HPDE6-E6E7 (cell line): Measurements from ENCODE around the gene AFAP1.

Experiments used
- DNase-seq: peaks from one replicate; pipeline ENCODE4 v3.0.0; 2011; ENCODE audit warnings: missing footprints; ENCODE audit errors: extremely low spot score

AFAP1 gene

GRCh38 chr4:7841894-7842293 is 97.8 kb downstream of the AFAP1 start:
- no peak for DNase-seq

- DNase-seq: no peak
Observed at GRCh38 chr4:7841071-7841470, 98.6 kb downstream of the AFAP1 start.

- no peak for DNase-seq
Observed at GRCh38 chr4:7839856-7840255, 99.8 kb downstream of the AFAP1 start.

GRCh38 chr4:7838136-7838782 is 101.4 kb downstream of the AFAP1 start:
- DNase-seq: no peak

- DNase-seq: no peak
Observed at GRCh38 chr4:7837597-7838135, 102.0 kb downstream of the AFAP1 start.

- DNase-seq: no peak
Observed at GRCh38 chr4:7831858-7832730, 107.6 kb downstream of the AFAP1 start.

GRCh38 chr4:7831330-7831729 is 108.3 kb downstream of the AFAP1 start:
- no peak for DNase-seq

- DNase-seq: no peak
Observed at GRCh38 chr4:7830747-7831146, 108.9 kb downstream of the AFAP1 start.

GRCh38 chr4:7829652-7830580 is 109.7 kb downstream of the AFAP1 start:
- DNase-seq: no peak

GRCh38 chr4:7828793-7829301 is 110.8 kb downstream of the AFAP1 start:
- DNase-seq: no peak

GRCh38 chr4:7828011-7828720 is 111.5 kb downstream of the AFAP1 start:
- DNase-seq: peak; percentile 75

- DNase-seq: no peak
Observed at GRCh38 chr4:7827566-7827965, 112.1 kb downstream of the AFAP1 start.

GRCh38 chr4:7826909-7827306 is 112.8 kb downstream of the AFAP1 start:
- DNase-seq: no peak

- DNase-seq: no peak
Observed at GRCh38 chr4:7826176-7826908, 113.3 kb downstream of the AFAP1 start.

GRCh38 chr4:7824218-7824617 is 115.4 kb downstream of the AFAP1 start:
- no peak for DNase-seq

- DNase-seq: no peak
Observed at GRCh38 chr4:7823416-7823824, 116.2 kb downstream of the AFAP1 start.

GRCh38 chr4:7822877-7823276 is 116.8 kb downstream of the AFAP1 start:
- no peak for DNase-seq

- DNase-seq: no peak
Observed at GRCh38 chr4:7822137-7822505, 117.5 kb downstream of the AFAP1 start.

GRCh38 chr4:7821245-7822136 is 118.2 kb downstream of the AFAP1 start:
- no peak for DNase-seq
